Panc1 (cell line): ENCODE data around the gene GADD45A. TPM values are rescaled to one million over a fixed set of nuclear protein-coding genes. Genes with fewer than 3 reads are reported as not detected.

Experiments
- ATAC-seq: fragments of 200-7000 bp; cut with Tn5 transposase; 2 replicates; pipeline ENCODE4 v1.9.1; 2020; ENCODE audit warnings: mild to moderate bottlenecking, moderate library complexity
- BruUV-seq: library from RNA; stranded (reverse); fragments of 400-500 nt; replicated peaks from 2 replicates; lab custom pipeline; 2021; lab: Mats Ljungman, UMichigan
- CTCF ChIA-PET: fragments of 300-600 bp; sonication (Branson Sonifier 250); formaldehyde crosslinking; loops from one replicate; lab custom pipeline; 2022; ENCODE audit warnings: antibody characterized with exemption; lab: Charles Lee
- POLR2A ChIA-PET: fragments of 300-600 bp; sonication (Branson Sonifier 250); formaldehyde crosslinking; loops from one replicate; lab custom pipeline; 2022; ENCODE audit warnings: antibody characterized with exemption; lab: Charles Lee
- DNase-seq: peaks from one replicate; pipeline ENCODE4 v3.0.0-alpha.2; 2010; ENCODE audit warnings: low read depth, low spot score
- H3K27ac ChIP-seq: 2 replicates; pipeline ENCODE4 v1.5.1; 2011; ENCODE audit warnings: mild to moderate bottlenecking, low read length, inconsistent platforms
- H3K27me3 ChIP-seq: fragments of 200-500 bp; sonication (Bioruptor generic); 2 replicates; pipeline ENCODE4 v1.6.0; 2014; ENCODE audit warnings: low read length, inconsistent platforms; ENCODE audit not compliant: control insufficient read depth, insufficient read depth
- H3K36me3 ChIP-seq: fragments of 200-500 bp; sonication (Bioruptor generic); 2 replicates; pipeline ENCODE4 v1.5.1; 2014; ENCODE audit warnings: inconsistent platforms, mild to moderate bottlenecking, low read length, moderate library complexity; ENCODE audit not compliant: control insufficient read depth, insufficient read depth
- H3K4me1 ChIP-seq: 2 replicates; pipeline ENCODE4 v1.5.1; 2011; ENCODE audit warnings: inconsistent platforms, mild to moderate bottlenecking, low read length, moderate library complexity; ENCODE audit not compliant: control insufficient read depth, insufficient read depth
- H3K4me3 ChIP-seq, 2 experiments: 2 replicates each; pipeline ENCODE4 v1.5.1; 2011 to 2012; ENCODE audit warnings: low read depth in 2 of 2, low read length in 2 of 2, mild to moderate bottlenecking in 2 of 2, inconsistent platforms in 1 of 2, moderate library complexity in 1 of 2
- H3K9me3 ChIP-seq: fragments of 200-500 bp; sonication (Bioruptor generic); 2 replicates; pipeline ENCODE4 v1.5.1; 2014; ENCODE audit warnings: low read depth, mild to moderate bottlenecking, inconsistent platforms, low read length, moderate library complexity; ENCODE audit not compliant: control insufficient read depth, insufficient read depth
- POLR2AphosphoS5 ChIP-seq: IDR thresholded peaks from 2 replicates; pipeline ENCODE4 v1.6.1; 2012; ENCODE audit warnings: mild to moderate bottlenecking, low read depth, low read length, moderate library complexity
- SIN3A ChIP-seq: IDR thresholded peaks from 2 replicates; pipeline ENCODE4 v1.6.1; 2012; ENCODE audit warnings: low read depth, mild to moderate bottlenecking, low read length, moderate library complexity, borderline replicate concordance; ENCODE audit not compliant: insufficient read depth
- TCF7L2 ChIP-seq: IDR thresholded peaks from 2 replicates; pipeline ENCODE4 v1.6.1; 2011; ENCODE audit warnings: mild to moderate bottlenecking, low read depth, low read length, inconsistent platforms
- in situ Hi-C: cut with HindIII; loops from 2 replicates; pipeline ENCODE4 v1.10.0; 2016; ENCODE audit warnings: low sequenced_read_pairs, low pct_unique_long_range_greater_than_20kb
- intact Hi-C: fragments of 100-400 bp; cut with micrococcal nuclease; formaldehyde crosslinking; loops from one replicate; pipeline ENCODE4 v1.10.0; 2022; ENCODE audit not compliant: unreplicated experiment
- total RNA-seq: library from RNA; stranded (reverse); gene quantifications from one replicate; pipeline ENCODE4 v1.2.1, GENCODE V29; 2021; ENCODE audit not compliant: unreplicated experiment
- TF ChIP-seq, protein P1 (sequence below): fragments of 450-650 bp; IDR thresholded peaks from 2 replicates; pipeline ENCODE4 v1.5.1; 2017; ENCODE audit warnings: mild to moderate bottlenecking
- TF ChIP-seq, protein P2 (sequence below), 2 experiments: IDR thresholded peaks; 2 replicates each; pipeline ENCODE4 v1.6.1; 2011 to 2012; ENCODE audit warnings: low read depth in 2 of 2, control low read depth in 1 of 2, low read length in 1 of 2, mild to moderate bottlenecking in 1 of 2, moderate library complexity in 1 of 2; ENCODE audit not compliant: insufficient read depth in 1 of 2

The GADD45A gene
- total RNA-seq, 1 experiment from 2014 or later, result 106 TPM

GRCh38 chr1:67719329-67720196, 34.6 kb downstream of the GADD45A start:
- POLR2A ChIA-PET, result no interaction called here
- Histone ChIP-seq H3K4me3 (no peak overlapping the region), H3K27me3 (no peaks in the 10 kb centered on the region), H3K27ac (no peak overlapping the region), H3K4me1 (peaks cover 19% of the 10 kb centered on the region), H3K36me3 (no peaks in the 10 kb centered on the region), H3K9me3 (no peaks in the 10 kb centered on the region)
- intact Hi-C loops, result no loop called here
- DNase-seq (no peak), ATAC-seq (no peak)
- TF ChIP-seq, protein P1, sequence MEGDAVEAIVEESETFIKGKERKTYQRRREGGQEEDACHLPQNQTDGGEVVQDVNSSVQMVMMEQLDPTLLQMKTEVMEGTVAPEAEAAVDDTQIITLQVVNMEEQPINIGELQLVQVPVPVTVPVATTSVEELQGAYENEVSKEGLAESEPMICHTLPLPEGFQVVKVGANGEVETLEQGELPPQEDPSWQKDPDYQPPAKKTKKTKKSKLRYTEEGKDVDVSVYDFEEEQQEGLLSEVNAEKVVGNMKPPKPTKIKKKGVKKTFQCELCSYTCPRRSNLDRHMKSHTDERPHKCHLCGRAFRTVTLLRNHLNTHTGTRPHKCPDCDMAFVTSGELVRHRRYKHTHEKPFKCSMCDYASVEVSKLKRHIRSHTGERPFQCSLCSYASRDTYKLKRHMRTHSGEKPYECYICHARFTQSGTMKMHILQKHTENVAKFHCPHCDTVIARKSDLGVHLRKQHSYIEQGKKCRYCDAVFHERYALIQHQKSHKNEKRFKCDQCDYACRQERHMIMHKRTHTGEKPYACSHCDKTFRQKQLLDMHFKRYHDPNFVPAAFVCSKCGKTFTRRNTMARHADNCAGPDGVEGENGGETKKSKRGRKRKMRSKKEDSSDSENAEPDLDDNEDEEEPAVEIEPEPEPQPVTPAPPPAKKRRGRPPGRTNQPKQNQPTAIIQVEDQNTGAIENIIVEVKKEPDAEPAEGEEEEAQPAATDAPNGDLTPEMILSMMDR, result no peak
- TF ChIP-seq TCF7L2, result no peak
- in situ Hi-C loops, result no loop called here
- no TSS peak for BruUV-seq
- CTCF ChIA-PET, result interaction anchor here (0.6 kb wide), 1 partner anchor 41 kb away, joined by 3 read pairs; no protein-coding TSS in a partner anchor

DNA sequence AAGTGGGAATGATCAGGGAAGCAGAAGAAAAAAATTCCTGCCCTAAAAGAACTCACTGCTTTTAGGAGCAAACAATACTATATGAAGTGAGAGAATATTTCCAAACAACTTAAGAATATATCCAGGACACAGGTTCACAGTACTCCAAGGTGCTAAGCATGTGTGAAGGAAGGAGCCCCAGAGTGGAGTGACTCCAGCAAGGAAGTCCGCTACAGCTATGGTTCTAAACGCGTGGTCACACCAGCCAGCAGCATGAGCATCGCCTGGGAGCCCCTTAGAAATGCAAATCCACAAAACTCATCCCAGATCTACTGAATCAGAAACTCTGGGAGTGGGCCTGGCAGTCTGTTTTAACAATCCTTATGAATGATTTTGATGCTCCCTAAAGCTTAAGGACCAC, 36.1 kb downstream of the GADD45A start:
- ChIA-PET POLR2A (no interaction called here), CTCF (no interaction called here)
- no peak for ATAC-seq
- Histone ChIP-seq H3K4me3 (no peak overlapping the region), H3K9me3 (no peaks in the 10 kb centered on the region), H3K36me3 (no peaks in the 10 kb centered on the region), H3K27me3 (no peaks in the 10 kb centered on the region), H3K27ac (no peak overlapping the region), H3K4me1 (peaks cover 18% of the 10 kb centered on the region)
- no TSS peak for BruUV-seq
- TF ChIP-seq, protein P1, result no peak
- TF ChIP-seq TCF7L2, result no peak
- TF ChIP-seq POLR2AphosphoS5, result no peak
- TF ChIP-seq SIN3A, result no peak
- TF ChIP-seq, protein P2, sequence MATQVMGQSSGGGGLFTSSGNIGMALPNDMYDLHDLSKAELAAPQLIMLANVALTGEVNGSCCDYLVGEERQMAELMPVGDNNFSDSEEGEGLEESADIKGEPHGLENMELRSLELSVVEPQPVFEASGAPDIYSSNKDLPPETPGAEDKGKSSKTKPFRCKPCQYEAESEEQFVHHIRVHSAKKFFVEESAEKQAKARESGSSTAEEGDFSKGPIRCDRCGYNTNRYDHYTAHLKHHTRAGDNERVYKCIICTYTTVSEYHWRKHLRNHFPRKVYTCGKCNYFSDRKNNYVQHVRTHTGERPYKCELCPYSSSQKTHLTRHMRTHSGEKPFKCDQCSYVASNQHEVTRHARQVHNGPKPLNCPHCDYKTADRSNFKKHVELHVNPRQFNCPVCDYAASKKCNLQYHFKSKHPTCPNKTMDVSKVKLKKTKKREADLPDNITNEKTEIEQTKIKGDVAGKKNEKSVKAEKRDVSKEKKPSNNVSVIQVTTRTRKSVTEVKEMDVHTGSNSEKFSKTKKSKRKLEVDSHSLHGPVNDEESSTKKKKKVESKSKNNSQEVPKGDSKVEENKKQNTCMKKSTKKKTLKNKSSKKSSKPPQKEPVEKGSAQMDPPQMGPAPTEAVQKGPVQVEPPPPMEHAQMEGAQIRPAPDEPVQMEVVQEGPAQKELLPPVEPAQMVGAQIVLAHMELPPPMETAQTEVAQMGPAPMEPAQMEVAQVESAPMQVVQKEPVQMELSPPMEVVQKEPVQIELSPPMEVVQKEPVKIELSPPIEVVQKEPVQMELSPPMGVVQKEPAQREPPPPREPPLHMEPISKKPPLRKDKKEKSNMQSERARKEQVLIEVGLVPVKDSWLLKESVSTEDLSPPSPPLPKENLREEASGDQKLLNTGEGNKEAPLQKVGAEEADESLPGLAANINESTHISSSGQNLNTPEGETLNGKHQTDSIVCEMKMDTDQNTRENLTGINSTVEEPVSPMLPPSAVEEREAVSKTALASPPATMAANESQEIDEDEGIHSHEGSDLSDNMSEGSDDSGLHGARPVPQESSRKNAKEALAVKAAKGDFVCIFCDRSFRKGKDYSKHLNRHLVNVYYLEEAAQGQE (IDR thresholded peaks at IDR 0.05; ENCODE audit: insufficient read depth in 1 of 2, low read depth in 2 of 2, low read length in 1 of 2), result no peak
- in situ Hi-C loops, result no loop called here
- intact Hi-C loops, result no loop called here
- no peak for DNase-seq
